ENCODE measurements around the gene SLC9C1.
"Not testable (repeated sequence)": the region's sequence is repeated elsewhere in the genome, so short reads cannot be mapped to it uniquely, and the experiment has no call there.

SLC9C1 gene

GRCh38 chr3:112185423-112186035 is 108.5 kb downstream of the SLC9C1 start:
- DNase-seq: not testable (repeated sequence)

DNA sequence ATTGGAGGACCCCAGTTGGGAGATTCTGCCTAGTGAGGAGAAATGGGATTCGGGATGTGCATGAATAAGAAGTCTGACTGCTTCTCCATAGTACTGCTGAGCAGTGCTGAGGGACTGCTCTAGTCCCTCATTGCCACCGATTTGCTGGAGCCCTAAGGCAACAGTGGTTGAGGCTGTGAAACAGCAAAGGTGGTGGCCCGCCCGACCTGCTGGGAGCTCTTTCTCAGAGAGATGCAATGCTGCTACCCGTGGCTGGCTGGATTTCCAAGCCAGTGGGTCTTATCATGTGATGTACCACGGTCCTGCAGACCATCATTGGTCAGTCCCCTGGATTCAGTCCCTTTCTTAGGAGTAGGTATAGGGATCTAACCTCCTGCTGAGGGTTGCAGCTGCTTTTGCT is 118.4 kb downstream of the SLC9C1 start:
- DNase-seq: no peak

DNA sequence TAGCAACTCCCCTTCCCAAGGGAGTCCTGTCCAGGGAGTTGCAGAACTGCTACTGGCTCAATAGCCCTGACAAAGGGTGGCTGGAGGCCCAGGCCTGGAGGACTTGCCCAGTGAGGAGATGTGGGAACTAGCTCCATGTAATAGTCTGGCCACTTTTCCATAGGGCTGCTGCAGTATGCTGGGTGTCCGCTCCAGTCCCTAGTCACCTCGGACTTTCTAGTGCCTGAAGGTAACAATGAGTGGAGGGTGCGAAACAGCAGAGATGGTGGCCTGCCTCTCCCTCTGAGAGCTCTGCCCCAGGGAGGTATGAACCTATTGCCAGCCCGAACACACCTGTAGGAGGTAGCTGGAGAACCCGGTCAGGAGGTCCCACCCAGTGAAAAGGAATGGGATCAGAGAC is 119.0 kb downstream of the SLC9C1 start:
- no peak for DNase-seq

DNA sequence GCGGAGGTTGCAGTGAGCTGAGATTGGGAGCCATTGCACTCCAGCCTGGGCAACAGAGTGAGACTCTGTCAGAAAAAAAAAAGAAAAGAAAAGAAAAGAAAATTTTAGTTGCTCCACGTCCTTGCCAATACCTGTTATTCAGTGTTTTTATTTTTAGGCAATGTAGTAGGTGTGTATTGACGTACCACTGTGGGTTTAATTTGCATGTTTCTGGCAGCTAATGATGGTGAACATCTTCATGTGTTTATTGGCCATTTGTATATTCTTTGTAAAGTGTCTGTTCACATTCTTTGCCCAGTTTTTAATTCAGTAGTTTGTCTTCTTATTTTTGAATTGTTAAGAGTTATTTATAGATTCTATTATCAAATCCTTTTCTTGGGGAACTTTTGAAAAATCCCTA is 122.9 kb downstream of the SLC9C1 start:
- DNase-seq: no peak

- DNase-seq: no peak
Measured at GRCh38 chr3:112170046-112170445, 124.0 kb downstream of the SLC9C1 start.

- no peak for DNase-seq
Measured at GRCh38 chr3:112167758-112168157, 126.3 kb downstream of the SLC9C1 start.

DNA sequence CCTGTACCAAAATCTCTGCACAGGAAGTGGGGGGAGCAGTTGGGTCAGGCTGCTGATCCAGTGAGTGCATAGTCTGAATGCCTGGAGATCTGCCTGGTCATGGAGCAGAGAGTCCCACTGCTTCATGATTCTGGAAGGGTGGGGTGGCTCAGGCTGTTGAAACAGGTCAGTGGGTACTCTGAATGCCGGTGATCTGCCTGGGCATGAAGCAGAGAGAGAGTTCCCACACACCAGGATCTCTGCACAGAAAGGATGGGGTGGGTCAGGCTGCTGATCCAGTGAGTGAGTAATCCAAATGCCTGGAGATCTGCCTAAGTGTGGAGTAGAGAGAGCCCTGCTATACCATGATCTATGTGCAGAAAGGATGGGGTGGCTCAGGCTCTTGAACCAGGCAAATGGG is 144.9 kb downstream of the SLC9C1 start:
- DNase-seq: no peak

DNA sequence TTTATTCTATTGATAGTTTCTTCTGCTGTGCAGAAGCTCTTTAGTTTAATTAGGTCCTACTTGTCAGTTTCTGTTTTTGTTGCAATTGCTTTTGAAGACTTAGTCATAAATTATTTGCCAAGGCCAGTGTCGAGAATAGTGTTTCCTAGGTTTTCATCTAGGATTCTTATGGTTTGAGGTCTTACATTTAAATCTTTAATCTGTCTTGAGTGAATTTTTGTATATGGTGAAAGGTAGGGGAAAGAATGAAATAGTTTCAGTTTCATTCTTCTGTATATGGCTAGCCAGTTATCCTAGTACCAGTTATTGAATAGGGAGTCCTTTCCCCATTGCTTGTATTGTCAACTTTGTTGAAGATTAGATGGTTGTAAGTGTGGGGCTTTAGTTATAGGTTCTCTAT is 150.3 kb downstream of the SLC9C1 start:
- DNase-seq: no peak

DNA sequence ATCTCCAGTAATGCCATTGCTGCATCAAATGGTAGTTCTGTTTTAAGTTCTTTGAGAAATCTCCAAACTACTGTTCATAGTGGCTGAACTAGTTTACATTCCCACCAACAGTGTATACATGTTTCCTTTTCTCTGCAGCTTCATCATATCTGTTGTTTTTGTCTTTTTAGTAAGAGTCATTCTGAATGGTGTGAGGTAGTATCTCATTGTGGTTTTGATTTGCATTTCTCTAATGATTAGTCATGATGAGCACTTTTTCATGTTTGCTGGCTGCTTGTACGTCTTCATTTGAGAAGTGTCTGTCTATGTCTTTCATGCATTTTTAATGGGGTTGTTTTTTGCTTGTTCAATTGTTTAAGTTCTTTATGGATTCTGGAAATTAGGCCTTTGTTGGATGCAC is 150.8 kb downstream of the SLC9C1 start:
- DNase-seq: no peak

DNA sequence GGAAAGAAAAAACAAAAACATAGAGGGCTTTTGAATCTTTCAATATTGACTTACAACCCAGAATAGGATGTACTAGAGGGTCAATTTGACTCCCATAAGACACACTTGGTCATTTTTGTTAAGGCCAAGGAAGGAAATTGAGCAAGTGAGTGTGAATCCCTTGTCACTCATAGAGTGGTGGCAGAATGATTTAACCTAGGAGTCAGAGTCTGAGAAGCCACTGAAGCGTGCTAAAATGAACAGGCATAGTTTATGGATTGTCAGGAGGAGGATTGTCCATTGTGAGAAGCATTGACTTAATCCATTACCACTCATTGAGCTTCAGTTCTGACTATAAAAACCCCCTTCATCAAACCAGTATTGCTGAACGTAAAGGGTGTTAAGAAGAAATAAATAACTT is 152.7 kb downstream of the SLC9C1 start:
- DNase-seq: no peak

DNA sequence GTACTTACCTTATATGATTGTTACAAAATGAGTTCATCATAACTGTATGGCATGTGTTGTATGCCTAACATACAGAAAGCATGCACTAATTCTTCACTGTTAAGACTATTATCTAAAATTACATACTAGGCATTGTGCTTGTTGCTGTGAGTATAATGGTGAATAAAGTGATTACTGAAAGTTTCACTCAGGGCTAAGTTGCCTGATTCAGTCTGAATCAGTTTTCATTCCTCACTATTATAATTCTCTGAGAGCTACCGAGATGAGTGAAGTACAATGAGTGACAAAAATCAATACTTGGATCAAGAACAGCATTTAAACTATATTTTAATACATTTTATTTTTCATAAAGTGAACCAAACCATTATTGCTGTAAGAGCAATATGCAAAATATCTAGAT is 153.4 kb downstream of the SLC9C1 start:
- DNase-seq: no peak

- DNase-seq: no peak
Measured at GRCh38 chr3:112138219-112138969, 155.6 kb downstream of the SLC9C1 start.

- DNase-seq: no peak
Measured at GRCh38 chr3:112137781-112138180, 156.2 kb downstream of the SLC9C1 start.

GRCh38 chr3:112136959-112137693 is 156.9 kb downstream of the SLC9C1 start:
- DNase-seq: no peak

- DNase-seq: no peak
Measured at GRCh38 chr3:112136046-112136445, 158.0 kb downstream of the SLC9C1 start.

DNA sequence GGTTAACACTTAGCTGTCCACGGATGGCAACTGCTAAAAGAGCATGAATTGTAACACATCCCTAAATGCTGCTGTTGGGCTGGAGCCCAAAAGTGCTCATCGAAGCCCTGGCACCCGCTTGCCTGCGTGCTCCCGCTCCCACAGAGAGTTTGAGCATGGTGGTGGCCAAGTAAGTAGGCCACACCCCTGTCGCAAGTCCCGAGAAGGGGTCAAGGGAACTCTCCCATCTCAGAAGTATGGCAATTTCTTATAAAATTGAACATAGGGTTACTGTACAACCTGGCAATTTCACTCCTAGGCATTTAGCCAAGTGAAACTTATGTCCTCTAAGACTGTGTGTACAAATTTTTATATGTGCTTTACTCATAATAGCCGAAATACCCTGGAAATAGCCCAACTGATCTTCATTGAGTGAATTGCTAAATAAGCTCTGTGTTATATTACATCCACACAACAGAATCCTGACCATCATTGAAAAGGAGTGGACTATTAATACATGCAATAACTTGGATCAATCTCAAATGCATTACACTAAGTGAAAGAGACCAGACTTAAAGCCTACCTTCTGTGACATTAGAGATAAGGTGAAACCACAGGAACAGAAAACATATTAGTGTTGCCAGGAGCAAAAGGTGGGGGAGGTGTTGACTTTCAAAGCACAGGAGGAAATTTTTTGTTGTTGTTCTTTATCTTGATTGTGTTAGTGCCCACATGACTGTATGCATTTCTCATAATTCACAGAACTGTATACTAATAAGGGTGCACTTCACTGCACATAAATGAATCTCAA is 159.5 kb downstream of the SLC9C1 start:
- DNase-seq: no peak

- no peak for DNase-seq
Measured at GRCh38 chr3:112133626-112134334, 160.2 kb downstream of the SLC9C1 start.

DNA sequence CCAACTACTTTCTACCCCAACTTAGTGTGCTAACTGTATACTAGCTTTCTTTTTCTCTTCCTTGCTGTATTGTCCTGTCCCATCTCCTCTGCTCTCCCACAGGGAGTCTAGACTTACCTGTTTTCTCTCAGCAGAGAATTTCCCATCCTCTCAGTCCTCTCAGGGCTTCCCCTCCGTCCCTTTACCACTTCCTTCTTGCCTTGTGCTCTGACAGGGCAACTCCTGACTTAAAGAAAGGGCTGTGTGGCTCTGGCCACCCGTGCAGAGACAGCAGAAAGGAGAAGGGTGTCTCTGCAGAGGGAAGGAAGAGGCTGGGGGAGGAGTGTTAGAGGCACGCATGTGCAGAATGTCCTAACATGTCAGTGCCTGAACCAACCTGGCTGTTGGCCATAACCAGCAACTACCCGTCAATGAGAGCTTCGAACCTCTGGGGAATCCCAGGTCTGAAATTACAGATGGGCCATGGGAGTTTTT is 161.0 kb downstream of the SLC9C1 start, which contains the start of gene GCSAM:
Gene GCSAM, minus strand, starts transcription at position 274 of the 474 bp plus-strand sequence. Its CDS starts 128 bp downstream, at position 146.
- DNase-seq: peak; percentile 35

- DNase-seq: no peak
Measured at GRCh38 chr3:112132554-112132953, 161.5 kb downstream of the SLC9C1 start.

GRCh38 chr3:112132088-112132487 is 161.9 kb downstream of the SLC9C1 start:
- no peak for DNase-seq

GRCh38 chr3:112131111-112131510 is 162.9 kb downstream of the SLC9C1 start:
- DNase-seq: no peak

- DNase-seq: no peak
Measured at GRCh38 chr3:112130638-112130993, 163.4 kb downstream of the SLC9C1 start.

All from KG1 (cell line).